ENCODE results near the gene NPC1. TPM values are rescaled to one million over a fixed set of nuclear protein-coding genes. Genes with fewer than 3 reads are reported as not detected.

Gene NPC1
- total RNA-seq, 1 experiment from 2014 or later: 51.6 TPM

- Histone ChIP-seq H3K4me3 (replicated peaks in 1 of 2; ENCODE audit: low read depth in 1 of 2, low read length in 2 of 2) (no peak overlapping the region), H3K4me2 (ENCODE audit: low read length) (no peak overlapping the region), H3K9me3 (ENCODE audit: control insufficient read depth in 1 of 2, insufficient read depth in 1 of 2, low read depth in 1 of 2, low read length in 2 of 2) (no peaks in the 10 kb centered on the region), H3K27me3 (ENCODE audit: insufficient read depth, low read length) (no peaks in the 10 kb centered on the region), H3K9ac (ENCODE audit: low read length) (no peak overlapping the region), H2AFZ (ENCODE audit: low read depth, low read length, poor library complexity, severe bottlenecking) (no peak overlapping the region), H3K4me1 (ENCODE audit: control insufficient read depth in 1 of 2, insufficient read depth in 2 of 2, low read length in 2 of 2) (no peaks in the 10 kb centered on the region), H3K27ac (ENCODE audit: low read depth, low read length) (no peak overlapping the region), H3K79me2 (ENCODE audit: insufficient read depth, low read length) (no peaks in the 10 kb centered on the region), H3K9me2 (ENCODE audit: insufficient read depth) (no peaks in the 10 kb centered on the region), H4K20me1 (ENCODE audit: insufficient read depth) (no peaks in the 10 kb centered on the region), H3K36me3 (ENCODE audit: control insufficient read depth in 1 of 2, insufficient read depth in 2 of 2, low read length in 2 of 2) (peaks cover 41 to 51% of the 10 kb centered on the region in 2 experiments)
- ChIA-PET CTCF (no interaction called here), POLR2A (no interaction called here), RAD21 (ENCODE audit: low non-redundant PET in 1 of 2, low total read pairs in 2 of 2, uncharacterized antibody in 2 of 2, unreplicated experiment in 2 of 2) (no interaction called here)
- intact Hi-C loops (cut with micrococcal nuclease): no loop called here
- TF ChIP-seq ZBTB33 (IDR thresholded peaks at IDR 0.05; ENCODE audit: extremely low read depth, insufficient replicate concordance, low read length): no peak
- no peak for TF ChIP-seq SRF (IDR thresholded peaks at IDR 0.05; ENCODE audit: low read depth)
- no peak for TF ChIP-seq TCF7L2 (IDR thresholded peaks at IDR 0.05; ENCODE audit: borderline replicate concordance, extremely low read depth, insufficient read depth, insufficient read length)
- TF ChIP-seq SP1 (IDR thresholded peaks at IDR 0.05; ENCODE audit: low read depth): no peak
- no TSS peak for BruUV-seq (replicated peaks)
- ATAC-seq (no peak), DNase-seq (ENCODE audit: low read depth, low spot score) (no peak)
Observed at GRCh38 chr18:23556145-23556780, 30.0 kb downstream of the NPC1 start.

- ChIA-PET CTCF (no interaction called here), RAD21 (ENCODE audit: low non-redundant PET in 1 of 2, low total read pairs in 2 of 2, uncharacterized antibody in 2 of 2, unreplicated experiment in 2 of 2) (no interaction called here), POLR2A (no interaction called here)
- intact Hi-C loops (cut with micrococcal nuclease): no loop called here
- no peaks in the 10 kb centered on the region for H4K20me1 ChIP-seq (ENCODE audit: insufficient read depth)
- H3K9me3 ChIP-seq (ENCODE audit: control insufficient read depth in 1 of 2, insufficient read depth in 1 of 2, low read depth in 1 of 2, low read length in 2 of 2): no peaks in the 10 kb centered on the region
- no TSS peak for BruUV-seq (replicated peaks)
- H3K4me3 ChIP-seq (replicated peaks in 1 of 2; ENCODE audit: low read depth in 1 of 2, low read length in 2 of 2): no peak overlapping the region
- peaks cover 0 to 6% of the 10 kb centered on the region in 2 experiments; a peak in 2 of 4 replicates for H3K4me1 ChIP-seq (ENCODE audit: control insufficient read depth in 1 of 2, insufficient read depth in 2 of 2, low read length in 2 of 2)
- peaks cover 39 to 41% of the 10 kb centered on the region in 2 experiments for H3K36me3 ChIP-seq (ENCODE audit: control insufficient read depth in 1 of 2, insufficient read depth in 2 of 2, low read length in 2 of 2)
- ATAC-seq (no peak), DNase-seq (ENCODE audit: low read depth, low spot score) (no peak)
- no peaks in the 10 kb centered on the region for H3K9me2 ChIP-seq (ENCODE audit: insufficient read depth)
- no peak overlapping the region for H3K9ac ChIP-seq (ENCODE audit: low read length)
- H3K27ac ChIP-seq (ENCODE audit: low read depth, low read length): no peak overlapping the region
- no peaks in the 10 kb centered on the region for H3K27me3 ChIP-seq (ENCODE audit: insufficient read depth, low read length)
- no peak overlapping the region for H2AFZ ChIP-seq (ENCODE audit: low read depth, low read length, poor library complexity, severe bottlenecking)
- H3K79me2 ChIP-seq (ENCODE audit: insufficient read depth, low read length): no peaks in the 10 kb centered on the region
- no peak overlapping the region for H3K4me2 ChIP-seq (ENCODE audit: low read length)
- TF ChIP-seq SRF (IDR thresholded peaks at IDR 0.05; ENCODE audit: low read depth): no peak
- no peak for TF ChIP-seq POLR2A (IDR thresholded peaks at IDR 0.05; ENCODE audit: borderline replicate concordance, extremely low read depth, insufficient read depth, insufficient read length)
- no peak for TF ChIP-seq CTCF (IDR thresholded peaks at IDR 0.05 in 2 of 3, conservative IDR thresholded peaks at IDR 0.05 in 1 of 3; ENCODE audit: borderline replicate concordance in 1 of 3, insufficient read depth in 1 of 3, low read depth in 2 of 3, low read length in 2 of 3)
- TF ChIP-seq EZH2phosphoT487 (IDR thresholded peaks at IDR 0.05; ENCODE audit: borderline replicate concordance): no peak
- TF ChIP-seq ZBTB33 (IDR thresholded peaks at IDR 0.05; ENCODE audit: extremely low read depth, insufficient replicate concordance, low read length): no peak
- no peak for TF ChIP-seq POLR2AphosphoS5 (IDR thresholded peaks at IDR 0.05; ENCODE audit: low read depth, low read length)
- no peak for TF ChIP-seq ATF3 (IDR thresholded peaks at IDR 0.05)
Observed at GRCh38 chr18:23553887-23554286, 32.4 kb downstream of the NPC1 start.
